HG03196 (cell line): ENCODE results near the gene SLC4A8.
A peak's percentile ranks its signal among the peaks of the same experiment; 100 is the strongest.

Experiments
- ATAC-seq: cut with Tn5 transposase; IDR thresholded peaks from one replicate; pipeline ENCODE4 v1.9.1; 2021; ENCODE audit not compliant: unreplicated experiment

The SLC4A8 gene

GRCh38 chr12:51520576-51521325 is 96.1 kb downstream of the SLC4A8 start:
- ATAC-seq = no peak

- no peak for ATAC-seq
Observed at GRCh38 chr12:51521554-51522276, 97.1 kb downstream of the SLC4A8 start.

GRCh38 chr12:51522696-51523095 is 98.1 kb downstream of the SLC4A8 start:
- no peak for ATAC-seq

- no peak for ATAC-seq
Observed at GRCh38 chr12:51524386-51524901, 99.8 kb downstream of the SLC4A8 start.

GRCh38 chr12:51525518-51525917 is 100.9 kb downstream of the SLC4A8 start:
- no peak for ATAC-seq

GRCh38 chr12:51527966-51528365 is 103.3 kb downstream of the SLC4A8 start:
- no peak for ATAC-seq

- ATAC-seq = no peak
Observed at GRCh38 chr12:51528852-51529650, 104.4 kb downstream of the SLC4A8 start.

GRCh38 chr12:51529651-51529970 is 105.0 kb downstream of the SLC4A8 start:
- ATAC-seq = no peak

- no peak for ATAC-seq
Observed at GRCh38 chr12:51530208-51530607, 105.6 kb downstream of the SLC4A8 start.

GRCh38 chr12:51531284-51531977 is 106.8 kb downstream of the SLC4A8 start:
- no peak for ATAC-seq

GRCh38 chr12:51531978-51532497 is 107.4 kb downstream of the SLC4A8 start:
- peak; percentile 58 for ATAC-seq

GRCh38 chr12:51533799-51534198 is 109.2 kb downstream of the SLC4A8 start:
- ATAC-seq = no peak

GRCh38 chr12:51534216-51535074 is 109.8 kb downstream of the SLC4A8 start:
- no peak for ATAC-seq

- no peak for ATAC-seq
Observed at GRCh38 chr12:51536159-51536558, 111.5 kb downstream of the SLC4A8 start.

GRCh38 chr12:51538149-51538548 is 113.5 kb downstream of the SLC4A8 start:
- no peak for ATAC-seq

- ATAC-seq = no peak
Observed at GRCh38 chr12:51538599-51538998, 114.0 kb downstream of the SLC4A8 start.

- ATAC-seq = no peak
Observed at GRCh38 chr12:51540996-51541395, 116.4 kb downstream of the SLC4A8 start.

GRCh38 chr12:51546097-51546496 is 121.5 kb downstream of the SLC4A8 start:
- ATAC-seq = no peak

- ATAC-seq = no peak
Observed at GRCh38 chr12:51547606-51548005, 123.0 kb downstream of the SLC4A8 start.

GRCh38 chr12:51548241-51548640 is 123.6 kb downstream of the SLC4A8 start:
- no peak for ATAC-seq
